Measurements from ENCODE around the gene OS9.
"Not testable (repeated sequence)": the region's sequence is repeated elsewhere in the genome, so short reads cannot be mapped to it uniquely, and the experiment has no call there.

The OS9 gene

GRCh38 chr12:57720606-57721595 lies 27.0 kb downstream of the OS9 start:
- peaks cover 0 to 3% (median 2%) of the 10 kb centered on the region in 5 donors for H3K4me1 ChIP-seq (ENCODE audit: control insufficient read depth in 5 of 5, insufficient read depth in 5 of 5, low read length in 5 of 5)
- peaks cover 8 to 60% (median 59%) of the 10 kb centered on the region in 5 donors for H3K36me3 ChIP-seq (ENCODE audit: control insufficient read depth in 5 of 5, insufficient read depth in 5 of 5, low read length in 5 of 5)

DNA sequence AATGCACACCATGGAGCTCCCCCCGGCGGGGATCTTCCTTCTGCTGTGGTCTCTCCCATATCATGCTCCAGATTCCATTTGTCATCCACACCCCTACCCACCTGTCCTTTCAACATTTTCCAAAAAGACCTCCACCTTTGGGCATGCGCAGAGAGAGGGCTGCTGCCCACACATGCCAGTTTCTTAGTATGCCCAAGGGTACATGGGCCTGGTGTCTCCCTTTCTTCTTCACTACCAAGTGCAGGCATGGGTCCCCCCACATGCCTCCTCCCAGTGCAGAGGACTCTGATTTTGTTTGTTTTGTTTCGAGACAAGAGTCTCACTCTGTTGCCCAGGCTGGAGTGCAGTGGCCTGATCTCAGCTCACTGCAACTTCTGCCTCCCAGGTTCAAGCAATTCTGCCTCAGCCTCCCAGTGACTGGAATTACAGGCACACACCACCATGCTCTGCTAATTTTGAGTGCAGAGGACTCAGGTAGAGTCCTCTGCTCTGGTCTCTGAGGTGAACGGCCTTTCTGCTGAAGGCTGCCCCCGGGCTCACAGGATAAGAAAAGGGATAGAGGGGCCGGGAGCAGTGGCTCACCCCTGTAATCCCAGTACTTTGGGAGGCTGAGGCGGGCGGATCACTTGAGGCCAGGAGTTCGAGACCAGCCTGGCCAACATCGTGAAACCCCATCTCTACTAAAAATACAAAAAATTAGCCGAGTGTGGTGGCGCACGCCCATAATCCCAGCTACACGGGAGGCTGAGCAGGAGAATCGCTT lies 28.1 kb downstream of the OS9 start:
- H3K36me3 ChIP-seq (ENCODE audit: control insufficient read depth in 5 of 5, insufficient read depth in 5 of 5, low read length in 5 of 5): peaks cover 5 to 49% (median 48%) of the 10 kb centered on the region in 5 donors

More at GRCh38 chr12:57720606-57721595, 27.0 kb downstream of the OS9 start:
- Histone ChIP-seq H3K27ac (ENCODE audit: low read depth, low read length) (no peak overlapping the region), H3K9me3 (ENCODE audit: control insufficient read depth in 5 of 5, low read length in 5 of 5) (no peaks in the 10 kb centered on the region), H3K27me3 (ENCODE audit: control insufficient read depth in 5 of 5, insufficient read depth in 4 of 5, low read length in 5 of 5) (no peaks in the 10 kb centered on the region), H3K9ac (ENCODE audit: low read length in 5 of 5) (no peak overlapping the region), H3K4me3 (ENCODE audit: low read depth in 1 of 5, low read length in 5 of 5) (no peak overlapping the region)

DNA sequence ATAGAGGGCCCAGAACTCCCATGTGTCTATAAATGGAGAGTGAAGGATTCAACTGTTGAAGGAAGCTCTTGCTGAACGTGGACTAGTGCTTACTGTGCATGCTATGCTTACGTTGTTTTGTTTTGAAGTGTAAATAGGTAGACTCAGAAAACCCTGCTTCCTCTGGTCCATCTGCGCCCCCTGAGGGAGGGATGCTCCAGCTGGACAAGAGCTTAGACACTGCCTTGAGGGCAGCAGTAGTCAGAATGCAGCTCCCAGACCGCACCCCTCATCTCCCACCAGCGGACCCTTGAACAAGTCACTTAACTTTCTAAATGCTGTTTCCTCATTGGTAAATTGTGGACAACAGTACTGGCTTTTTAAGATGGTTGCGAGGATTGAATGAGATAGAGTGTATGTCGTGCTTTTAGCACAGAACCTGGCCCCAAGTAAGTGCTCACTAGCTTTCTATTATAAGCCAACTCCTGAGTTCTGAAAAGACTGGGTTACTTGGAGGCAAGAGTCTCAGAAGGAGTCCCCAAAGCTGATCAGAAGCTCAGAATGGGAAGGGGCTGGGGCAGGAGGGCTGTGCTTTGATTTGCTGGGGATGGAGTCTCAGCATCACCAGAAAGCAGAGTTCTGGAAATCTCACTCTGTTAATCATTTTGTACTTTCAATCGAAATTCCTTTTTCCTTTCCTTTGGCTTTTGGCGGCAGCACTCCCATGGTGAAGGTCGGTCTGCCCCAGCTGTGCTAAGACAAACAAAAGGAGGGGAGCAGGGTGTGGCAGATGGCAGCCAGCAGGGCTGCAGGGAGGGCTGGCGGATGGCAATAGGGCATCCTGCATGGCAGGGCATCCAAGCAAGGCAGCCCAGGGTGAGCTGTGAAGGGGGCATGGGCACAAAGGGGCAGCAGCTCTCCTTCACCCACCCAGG lies 29.0 kb downstream of the OS9 start:
- no peak overlapping the region for H3K27ac ChIP-seq (ENCODE audit: low read depth, low read length)
- H3K9me3 ChIP-seq (ENCODE audit: control insufficient read depth in 5 of 5, low read length in 5 of 5): no peaks in the 10 kb centered on the region
- H3K36me3 ChIP-seq (ENCODE audit: control insufficient read depth in 5 of 5, insufficient read depth in 5 of 5, low read length in 5 of 5): peaks cover 5 to 46% (median 40%) of the 10 kb centered on the region in 5 donors
- H3K4me3 ChIP-seq (ENCODE audit: low read depth in 1 of 5, low read length in 5 of 5): no peak overlapping the region
- H3K9ac ChIP-seq (ENCODE audit: low read length in 5 of 5): no peak overlapping the region
- peaks cover 0 to 21% (median 17%) of the 10 kb centered on the region in 5 donors for H3K4me1 ChIP-seq (ENCODE audit: control insufficient read depth in 5 of 5, insufficient read depth in 5 of 5, low read length in 5 of 5)
- H3K27me3 ChIP-seq (ENCODE audit: control insufficient read depth in 5 of 5, insufficient read depth in 4 of 5, low read length in 5 of 5): peaks cover 0 to 2% (median 0%) of the 10 kb centered on the region in 5 donors

More for the DNA sequence above, 28.1 kb downstream of the OS9 start:
- H3K27ac ChIP-seq (ENCODE audit: low read depth, low read length); H3K4me3 ChIP-seq (ENCODE audit: low read depth in 1 of 5, low read length in 5 of 5); H3K9ac ChIP-seq (ENCODE audit: low read length in 5 of 5); H3K27me3 ChIP-seq (ENCODE audit: control insufficient read depth in 5 of 5, insufficient read depth in 4 of 5, low read length in 5 of 5); H3K9me3 ChIP-seq (ENCODE audit: control insufficient read depth in 5 of 5, low read length in 5 of 5): not testable (repeated sequence)
- H3K4me1 ChIP-seq (ENCODE audit: control insufficient read depth in 5 of 5, insufficient read depth in 5 of 5, low read length in 5 of 5): peaks cover 0 to 14% (median 12%) of the 10 kb centered on the region in 5 donors

- peaks cover 5 to 39% (median 34%) of the 10 kb centered on the region in 5 donors for H3K36me3 ChIP-seq (ENCODE audit: control insufficient read depth in 5 of 5, insufficient read depth in 5 of 5, low read length in 5 of 5)
- no peak overlapping the region for H3K9ac ChIP-seq (ENCODE audit: low read length in 5 of 5)
These were observed 29.7 kb downstream of the OS9 start for GRCh38 chr12:57723630-57723962.

GRCh38 chr12:57724003-57724935 lies 30.3 kb downstream of the OS9 start:
- Histone ChIP-seq H3K9me3 (ENCODE audit: control insufficient read depth in 5 of 5, low read length in 5 of 5) (no peaks in the 10 kb centered on the region), H3K27me3 (ENCODE audit: control insufficient read depth in 5 of 5, insufficient read depth in 4 of 5, low read length in 5 of 5) (peaks cover 0 to 2% (median 0%) of the 10 kb centered on the region in 5 donors), H3K4me3 (ENCODE audit: low read depth in 1 of 5, low read length in 5 of 5) (no peak overlapping the region), H3K4me1 (ENCODE audit: control insufficient read depth in 5 of 5, insufficient read depth in 5 of 5, low read length in 5 of 5) (peaks cover 0 to 21% (median 17%) of the 10 kb centered on the region in 5 donors), H3K27ac (ENCODE audit: low read depth, low read length) (no peak overlapping the region), H3K9ac (ENCODE audit: low read length in 5 of 5) (no peak overlapping the region), H3K36me3 (ENCODE audit: control insufficient read depth in 5 of 5, insufficient read depth in 5 of 5, low read length in 5 of 5) (peaks cover 4 to 33% (median 27%) of the 10 kb centered on the region in 5 donors)

More at GRCh38 chr12:57723630-57723962, 29.7 kb downstream of the OS9 start:
- peaks cover 0 to 21% (median 17%) of the 10 kb centered on the region in 5 donors for H3K4me1 ChIP-seq (ENCODE audit: control insufficient read depth in 5 of 5, insufficient read depth in 5 of 5, low read length in 5 of 5)
- peaks cover 0 to 2% (median 0%) of the 10 kb centered on the region in 5 donors for H3K27me3 ChIP-seq (ENCODE audit: control insufficient read depth in 5 of 5, insufficient read depth in 4 of 5, low read length in 5 of 5)
- H3K27ac ChIP-seq (ENCODE audit: low read depth, low read length): no peak overlapping the region
- H3K4me3 ChIP-seq (ENCODE audit: low read depth in 1 of 5, low read length in 5 of 5): no peak overlapping the region
- H3K9me3 ChIP-seq (ENCODE audit: control insufficient read depth in 5 of 5, low read length in 5 of 5): no peaks in the 10 kb centered on the region

GRCh38 chr12:57724936-57725740 lies 31.2 kb downstream of the OS9 start:
- peaks cover 0 to 21% (median 17%) of the 10 kb centered on the region in 5 donors for H3K4me1 ChIP-seq (ENCODE audit: control insufficient read depth in 5 of 5, insufficient read depth in 5 of 5, low read length in 5 of 5)
- no peak overlapping the region for H3K27ac ChIP-seq (ENCODE audit: low read depth, low read length)
- no peak overlapping the region for H3K9ac ChIP-seq (ENCODE audit: low read length in 5 of 5)
- H3K4me3 ChIP-seq (ENCODE audit: low read depth in 1 of 5, low read length in 5 of 5): no peak overlapping the region
- H3K27me3 ChIP-seq (ENCODE audit: control insufficient read depth in 5 of 5, insufficient read depth in 4 of 5, low read length in 5 of 5): peaks cover 0 to 3% (median 0%) of the 10 kb centered on the region in 5 donors
- peaks cover 0 to 27% (median 19%) of the 10 kb centered on the region in 5 donors for H3K36me3 ChIP-seq (ENCODE audit: control insufficient read depth in 5 of 5, insufficient read depth in 5 of 5, low read length in 5 of 5)
- H3K9me3 ChIP-seq (ENCODE audit: control insufficient read depth in 5 of 5, low read length in 5 of 5): no peaks in the 10 kb centered on the region

DNA sequence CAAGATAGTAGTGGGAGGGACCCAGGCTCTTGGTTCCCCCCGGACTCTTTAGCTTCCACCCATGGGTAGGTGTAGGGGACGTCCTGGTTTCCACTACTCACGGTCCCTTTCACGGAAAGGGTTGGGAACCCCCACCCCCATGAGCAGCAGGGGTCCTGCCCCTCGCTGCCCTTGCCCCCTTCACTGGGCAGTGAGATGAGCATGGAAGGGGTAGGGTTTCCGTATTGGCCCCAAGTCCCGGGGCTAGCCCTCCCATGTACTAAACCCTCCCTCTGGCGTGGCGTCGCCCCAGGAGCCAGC lies 31.9 kb downstream of the OS9 start:
- H3K4me1 ChIP-seq (ENCODE audit: control insufficient read depth in 5 of 5, insufficient read depth in 5 of 5, low read length in 5 of 5): peaks cover 0 to 21% (median 17%) of the 10 kb centered on the region in 5 donors
- H3K36me3 ChIP-seq (ENCODE audit: control insufficient read depth in 5 of 5, insufficient read depth in 5 of 5, low read length in 5 of 5): peaks cover 0 to 20% (median 12%) of the 10 kb centered on the region in 5 donors
- no peak overlapping the region for H3K27ac ChIP-seq (ENCODE audit: low read depth, low read length)
- H3K9me3 ChIP-seq (ENCODE audit: control insufficient read depth in 5 of 5, low read length in 5 of 5): no peaks in the 10 kb centered on the region
- H3K27me3 ChIP-seq (ENCODE audit: control insufficient read depth in 5 of 5, insufficient read depth in 4 of 5, low read length in 5 of 5): peaks cover 0 to 6% (median 0%) of the 10 kb centered on the region in 5 donors
- peak overlapping the region in 4 of 5 donors; percentile 79 to 83 (median 82) for H3K4me3 ChIP-seq (ENCODE audit: low read depth in 1 of 5, low read length in 5 of 5)
- H3K9ac ChIP-seq (ENCODE audit: low read length in 5 of 5): peak overlapping the region in 3 of 5 donors; percentile 5 to 65 (median 31)

DNA sequence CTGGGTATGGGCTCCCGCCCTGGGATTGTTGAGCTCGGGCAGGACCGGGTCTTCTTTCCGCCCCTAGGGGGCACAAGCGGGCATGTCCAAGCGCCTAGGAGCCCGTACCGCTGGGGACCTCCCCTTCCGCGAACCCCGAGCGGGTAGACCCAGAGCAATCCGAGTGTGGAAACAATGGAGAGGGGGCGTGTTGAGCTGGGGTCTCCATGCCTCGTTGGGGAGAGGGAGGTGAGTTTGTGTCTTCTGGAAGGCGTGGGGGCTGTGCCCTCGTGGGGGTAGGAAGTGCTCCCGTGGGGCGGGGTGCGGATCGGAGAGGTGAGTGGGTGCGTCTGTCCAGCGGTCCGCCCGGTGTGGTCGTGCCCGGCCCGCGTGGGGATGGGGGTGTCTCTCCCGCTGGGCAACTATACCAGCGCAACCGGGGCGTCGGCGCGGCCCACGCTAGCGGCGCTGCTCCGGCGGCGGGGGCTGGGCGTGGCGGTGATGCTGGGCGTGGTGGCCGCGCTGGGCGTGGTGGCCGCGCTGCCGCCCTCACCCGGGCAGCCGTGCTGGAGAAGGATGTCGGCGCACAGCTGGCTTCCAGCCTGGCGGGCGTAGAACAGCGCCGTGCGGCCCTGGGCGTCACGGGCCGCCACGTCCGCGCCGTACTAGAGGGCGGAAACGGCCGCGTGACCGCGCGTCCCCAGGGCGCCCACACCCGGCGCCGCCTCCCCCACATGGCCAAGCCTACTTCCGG lies 32.4 kb downstream of the OS9 start:
- Histone ChIP-seq H3K4me1 (ENCODE audit: control insufficient read depth in 5 of 5, insufficient read depth in 5 of 5, low read length in 5 of 5) (peaks cover 0 to 21% (median 17%) of the 10 kb centered on the region in 5 donors), H3K4me3 (ENCODE audit: low read depth in 1 of 5, low read length in 5 of 5) (peak overlapping the region; percentile 56 to 83 (median 81)), H3K27me3 (ENCODE audit: control insufficient read depth in 5 of 5, insufficient read depth in 4 of 5, low read length in 5 of 5) (peaks cover 0 to 10% (median under 1%) of the 10 kb centered on the region in 5 donors), H3K9ac (ENCODE audit: low read length in 5 of 5) (peak overlapping the region in 3 of 5 donors; percentile 5 to 65 (median 42)), H3K27ac (ENCODE audit: low read depth, low read length) (peak overlapping the region; percentile 30), H3K36me3 (ENCODE audit: control insufficient read depth in 5 of 5, insufficient read depth in 5 of 5, low read length in 5 of 5) (peaks cover 0 to 15% (median 7%) of the 10 kb centered on the region in 5 donors), H3K9me3 (ENCODE audit: control insufficient read depth in 5 of 5, low read length in 5 of 5) (no peaks in the 10 kb centered on the region)
